H1 (cell line): ENCODE results near the gene VMP1. TPM values are rescaled to one million over a fixed set of nuclear protein-coding genes. Genes with fewer than 3 reads are reported as not detected.

ENCODE experiments used
- CTCF ChIA-PET: fragments of 300-600 bp; sonication (Branson Sonifier 250); formaldehyde crosslinking; loops from one replicate; lab custom pipeline; 2021; ENCODE audit not compliant: partially characterized antibody; lab: Charles Lee
- POLR2A ChIA-PET: fragments of 300-600 bp; sonication (Branson Sonifier 250); formaldehyde crosslinking; loops from one replicate; lab custom pipeline; 2021; ENCODE audit warnings: inconsistent platforms; ENCODE audit not compliant: partially characterized antibody; lab: Charles Lee
- DNase-seq, 2 experiments: peaks; one replicate each; pipeline versions ENCODE4 v3.0.0 to v3.0.0-alpha.2; 2010 to 2022; ENCODE audit warnings: low spot score in 2 of 2, low read depth in 1 of 2, mixed read lengths in 1 of 2
- FAIRE-seq: peaks from 2 replicates; lab custom pipeline; 2011; peaks lifted over from hg19 to GRCh38; lab: Jason Lieb, UNC
- H2AFZ ChIP-seq: 2 replicates; pipeline ENCODE4 v1.8.1; 2012; ENCODE audit warnings: low read length, inconsistent platforms
- H2AK5ac ChIP-seq: 2 replicates; pipeline ENCODE4 v1.6.1; 2013; ENCODE audit warnings: low read depth, low read length
- H2BK120ac ChIP-seq: replicated peaks from 2 replicates; pipeline ENCODE3; 2013; ENCODE audit warnings: low read depth, low read length, inconsistent platforms
- H2BK12ac ChIP-seq: 2 replicates; pipeline ENCODE4 v1.6.1; 2013; ENCODE audit warnings: low read depth, low read length
- H2BK15ac ChIP-seq: 2 replicates; pipeline ENCODE4 v1.6.1; 2013; ENCODE audit warnings: low read length
- H2BK20ac ChIP-seq: 2 replicates; pipeline ENCODE4 v1.6.1; 2013; ENCODE audit warnings: low read length
- H2BK5ac ChIP-seq: 2 replicates; pipeline ENCODE4 v1.6.1; 2013; ENCODE audit warnings: low read depth, low read length
- H3K14ac ChIP-seq: 2 replicates; pipeline ENCODE4 v1.6.1; 2013; ENCODE audit warnings: inconsistent platforms; ENCODE audit not compliant: insufficient read length
- H3K18ac ChIP-seq: 2 replicates; pipeline ENCODE4 v1.6.1; 2013; ENCODE audit warnings: low read length; ENCODE audit errors: extremely low read depth
- H3K23ac ChIP-seq: 2 replicates; pipeline ENCODE4 v1.6.1; 2013; ENCODE audit warnings: inconsistent platforms; ENCODE audit not compliant: insufficient read length
- H3K23me2 ChIP-seq: 2 replicates; pipeline ENCODE4 v1.6.1; 2013; ENCODE audit warnings: low read depth, low read length
- H3K27ac ChIP-seq: 2 replicates; pipeline ENCODE4 v1.6.1; 2011; ENCODE audit warnings: low read depth, low read length, inconsistent platforms
- H3K27me3 ChIP-seq, 4 experiments: replicated peaks in 1 of 4; 1 replicate in 1 of 4; 2 replicates in 3 of 4; pipeline versions ENCODE4 v1.6.1 to v1.8.1; 2011 to 2013; ENCODE audit warnings: low read length in 3 of 4, mild to moderate bottlenecking in 3 of 4, inconsistent platforms in 2 of 4, mixed read lengths in 2 of 4, moderate library complexity in 1 of 4; ENCODE audit not compliant: control insufficient read depth in 3 of 4, insufficient read depth in 3 of 4; ENCODE audit errors: extremely low read depth in 1 of 4
- H3K36me3 ChIP-seq, 4 experiments: 2 replicates each; pipeline versions ENCODE4 v1.6.1 to v1.8.1; 2011 to 2013; ENCODE audit warnings: mild to moderate bottlenecking in 4 of 4, low read length in 3 of 4, moderate library complexity in 2 of 4, control low read depth in 1 of 4, inconsistent platforms in 1 of 4; ENCODE audit not compliant: insufficient read depth in 4 of 4, control insufficient read depth in 2 of 4
- H3K4ac ChIP-seq: replicated peaks from 2 replicates; pipeline ENCODE3; 2013; ENCODE audit warnings: low read length, low read depth, mixed read lengths, inconsistent platforms; ENCODE audit not compliant: insufficient read length
- H3K4me1 ChIP-seq, 4 experiments: replicated peaks in 1 of 4; 1 replicate in 1 of 4; 2 replicates in 3 of 4; pipeline versions ENCODE4 v1.6.1 to v1.8.1; 2011 to 2013; ENCODE audit warnings: low read length in 3 of 4, inconsistent platforms in 2 of 4, mixed read lengths in 1 of 4; ENCODE audit not compliant: insufficient read depth in 4 of 4, control insufficient read depth in 3 of 4
- H3K4me2 ChIP-seq, 2 experiments: 2 replicates each; pipeline versions ENCODE4 v1.6.1 to v1.8.1; 2011 to 2013; ENCODE audit warnings: low read depth in 2 of 2, low read length in 2 of 2, control low read depth in 1 of 2, inconsistent platforms in 1 of 2, mild to moderate bottlenecking in 1 of 2; ENCODE audit not compliant: insufficient read depth in 1 of 2
- H3K4me3 ChIP-seq, 4 experiments: fragments of 200-600, 300-600 bp in 1 of 4; sonication (generic), shearing (Covaris generic), sonication (Bioruptor Twin) in 1 of 4; 2 replicates each; pipeline versions ENCODE4 v1.5.1 to v1.8.1; 2011 to 2016; ENCODE audit warnings: low read length in 4 of 4, low read depth in 3 of 4, control low read depth in 2 of 4, inconsistent platforms in 2 of 4, mild to moderate bottlenecking in 2 of 4, mixed read lengths in 1 of 4, moderate library complexity in 1 of 4; ENCODE audit not compliant: insufficient read depth in 2 of 4; ENCODE audit errors: extremely low read depth in 1 of 4
- H3K56ac ChIP-seq: replicated peaks from 2 replicates; pipeline ENCODE3; 2013; ENCODE audit warnings: low read depth, mild to moderate bottlenecking, mixed read lengths, low read length, inconsistent platforms; ENCODE audit not compliant: insufficient read length
- H3K79me1 ChIP-seq: 2 replicates; pipeline ENCODE4 v1.6.1; 2013; ENCODE audit warnings: low read depth, low read length, control low read depth
- H3K79me2 ChIP-seq, 2 experiments: 2 replicates each; pipeline versions ENCODE4 v1.6.1 to v1.8.1; 2012 to 2013; ENCODE audit warnings: low read length in 2 of 2, mild to moderate bottlenecking in 2 of 2, inconsistent platforms in 1 of 2; ENCODE audit not compliant: insufficient read depth in 2 of 2, control insufficient read depth in 1 of 2
- H3K9ac ChIP-seq, 4 experiments: replicated peaks in 1 of 4; 1 replicate in 1 of 4; 2 replicates in 3 of 4; pipeline versions ENCODE4 v1.6.1 to v1.8.1; 2011 to 2013; ENCODE audit warnings: low read depth in 3 of 4, low read length in 3 of 4, control low read depth in 2 of 4, mild to moderate bottlenecking in 2 of 4, moderate library complexity in 2 of 4, inconsistent platforms in 1 of 4; ENCODE audit errors: extremely low read depth in 1 of 4
- H3K9me3 ChIP-seq, 2 experiments: 2 replicates each; pipeline versions ENCODE4 v1.6.1 to v1.8.1; 2012 to 2013; ENCODE audit warnings: mild to moderate bottlenecking in 2 of 2, moderate library complexity in 2 of 2, control low read depth in 1 of 2, inconsistent platforms in 1 of 2, low read depth in 1 of 2, low read length in 1 of 2, mixed read lengths in 1 of 2; ENCODE audit not compliant: insufficient read depth in 2 of 2
- H4K20me1 ChIP-seq, 2 experiments: replicated peaks in 1 of 2; 2 replicates each; pipeline versions ENCODE3 to v1.8.1; 2011 to 2013; ENCODE audit warnings: inconsistent platforms in 2 of 2, low read length in 2 of 2, mild to moderate bottlenecking in 1 of 2; ENCODE audit not compliant: insufficient read depth in 2 of 2, control insufficient read depth in 1 of 2
- H4K5ac ChIP-seq: 2 replicates; pipeline ENCODE4 v1.6.1; 2013; ENCODE audit warnings: low read length, low read depth, mixed read lengths, inconsistent platforms; ENCODE audit not compliant: insufficient read length
- H4K8ac ChIP-seq: 2 replicates; pipeline ENCODE4 v1.8.0; 2013; ENCODE audit warnings: mild to moderate bottlenecking, moderate library complexity, low read length, inconsistent platforms; ENCODE audit not compliant: insufficient read depth; ENCODE audit errors: extremely low read depth
- H4K91ac ChIP-seq: replicated peaks from 2 replicates; pipeline ENCODE3; 2013; ENCODE audit warnings: low read length, mixed read lengths, inconsistent platforms; ENCODE audit not compliant: insufficient read length
- JUND ChIP-seq: IDR thresholded peaks from 2 replicates; pipeline ENCODE4 v1.6.1; 2011; ENCODE audit warnings: mild to moderate bottlenecking, improper control_type of control experiment, low read length
- POLR2A ChIP-seq, 2 experiments: IDR thresholded peaks; 1 replicate in 1 of 2; 2 replicates in 1 of 2; pipeline ENCODE4 v1.6.1; 2011; ENCODE audit warnings: low read depth in 2 of 2, low read length in 2 of 2, mild to moderate bottlenecking in 2 of 2; ENCODE audit errors: control extremely low read depth in 1 of 2
- ZNF274 ChIP-seq: IDR thresholded peaks from 2 replicates; pipeline ENCODE4 v1.7.0; 2012; ENCODE audit warnings: low read length, borderline replicate concordance; ENCODE audit errors: extremely low read depth
- polyA plus RNA-seq, 7 experiments: library from polyadenylated mRNA; depleted of rRNA in 3 of 7; stranded (reverse) in 5 of 7; unstranded in 2 of 7; fragments of >200 nt in 5 of 7; fragments of 200-250 nt in 2 of 7; gene quantifications; 1 replicate in 5 of 7; 2 replicates in 1 of 7; 4 replicates in 1 of 7; pipeline versions ENCODE4 v1.2.1 to v1.2.3, GENCODE V29; 2011 to 2013; ENCODE audit warnings: missing spikeins in 2 of 7, mixed read lengths in 2 of 7
- total RNA-seq: library from RNA; stranded (reverse); fragmentation: NEBNext Ultra II Directional; extraction: Animal tissue kit (Norgen Biotek cat#: 25700); gene quantifications from 2 replicates; pipeline ENCODE4 v1.2.1, GENCODE V29; 2021
- TF ChIP-seq, protein P1 (sequence below), 3 experiments: IDR thresholded peaks; 1 replicate in 2 of 3; 2 replicates in 1 of 3; pipeline versions ENCODE4 v1.5.1 to v1.6.1; 2011; ENCODE audit warnings: low read length in 3 of 3, mild to moderate bottlenecking in 3 of 3, inconsistent platforms in 2 of 3, low read depth in 1 of 3, moderate library complexity in 1 of 3; ENCODE audit not compliant: insufficient read depth in 1 of 3; ENCODE audit errors: control extremely low read depth in 1 of 3

The VMP1 gene
- total and polyA plus RNA-seq, 2 of the 8 experiments (the other 6 are each of a cell fraction or from before 2014, with no cell fraction given) = 45.0 to 92.7 TPM

DNA sequence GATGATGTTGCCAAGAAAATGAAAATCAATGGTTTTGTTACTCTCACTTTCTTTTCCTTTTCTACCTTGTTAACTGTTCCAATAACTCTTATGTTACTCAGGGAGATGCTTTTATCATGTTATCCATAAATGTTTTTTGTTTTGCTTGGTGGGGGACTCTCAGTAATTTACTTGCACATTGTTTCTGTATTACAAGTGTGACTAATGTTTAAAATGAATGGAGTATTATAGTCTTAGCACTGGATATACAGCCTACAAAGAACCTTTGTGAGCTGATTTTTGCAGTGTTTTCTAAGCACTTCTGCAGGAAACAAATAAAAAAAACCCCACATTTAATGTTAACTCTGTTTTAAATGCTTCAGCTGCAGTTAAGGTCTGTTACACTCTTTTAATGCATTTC is 12.1 kb downstream of the VMP1 start:
- H2BK12ac ChIP-seq = no peak overlapping the region
- 0 out of 7 replicates have a peak, but pooled peaks cover 0 to 2% (median 0%) of the 10 kb centered on the region in 4 experiments for H3K4me1 ChIP-seq
- no peaks in the 10 kb centered on the region for H3K36me3 ChIP-seq
- H3K14ac ChIP-seq = no peak overlapping the region
- H3K4ac ChIP-seq = no peak overlapping the region
- POLR2A ChIA-PET = interaction anchor here (1.5 kb wide), 1 partner anchor 13 kb away, joined by 4 read pairs; the partner anchor contains the start of genes PTRH2 and VMP1
- H3K27ac ChIP-seq = no peak overlapping the region
- H3K4me2 ChIP-seq = no peak overlapping the region
- CTCF ChIA-PET = interaction anchor here (0.6 kb wide), 1 partner anchor 237 kb away, joined by 3 read pairs; no protein-coding TSS in a partner anchor
- no peak overlapping the region for H4K91ac ChIP-seq
- no peaks in the 10 kb centered on the region for H3K23me2 ChIP-seq
- no peak overlapping the region for H3K23ac ChIP-seq
- H3K27me3 ChIP-seq = no peaks in the 10 kb centered on the region
- H2AFZ ChIP-seq = no peak overlapping the region
- H3K79me1 ChIP-seq = peaks cover 5% of the 10 kb centered on the region; the same call in 1 of the 2 replicates
- H3K4me3 ChIP-seq = no peak overlapping the region
- no peak overlapping the region for H4K8ac ChIP-seq
- no peak overlapping the region for H2BK120ac ChIP-seq
- H2AK5ac ChIP-seq = no peak overlapping the region
- H3K56ac ChIP-seq = no peak overlapping the region
- H2BK15ac ChIP-seq = no peak overlapping the region
- H4K5ac ChIP-seq = no peak overlapping the region
- no peaks in the 10 kb centered on the region for H4K20me1 ChIP-seq
- no peak for TF ChIP-seq ZNF274
- TF ChIP-seq, protein P1, sequence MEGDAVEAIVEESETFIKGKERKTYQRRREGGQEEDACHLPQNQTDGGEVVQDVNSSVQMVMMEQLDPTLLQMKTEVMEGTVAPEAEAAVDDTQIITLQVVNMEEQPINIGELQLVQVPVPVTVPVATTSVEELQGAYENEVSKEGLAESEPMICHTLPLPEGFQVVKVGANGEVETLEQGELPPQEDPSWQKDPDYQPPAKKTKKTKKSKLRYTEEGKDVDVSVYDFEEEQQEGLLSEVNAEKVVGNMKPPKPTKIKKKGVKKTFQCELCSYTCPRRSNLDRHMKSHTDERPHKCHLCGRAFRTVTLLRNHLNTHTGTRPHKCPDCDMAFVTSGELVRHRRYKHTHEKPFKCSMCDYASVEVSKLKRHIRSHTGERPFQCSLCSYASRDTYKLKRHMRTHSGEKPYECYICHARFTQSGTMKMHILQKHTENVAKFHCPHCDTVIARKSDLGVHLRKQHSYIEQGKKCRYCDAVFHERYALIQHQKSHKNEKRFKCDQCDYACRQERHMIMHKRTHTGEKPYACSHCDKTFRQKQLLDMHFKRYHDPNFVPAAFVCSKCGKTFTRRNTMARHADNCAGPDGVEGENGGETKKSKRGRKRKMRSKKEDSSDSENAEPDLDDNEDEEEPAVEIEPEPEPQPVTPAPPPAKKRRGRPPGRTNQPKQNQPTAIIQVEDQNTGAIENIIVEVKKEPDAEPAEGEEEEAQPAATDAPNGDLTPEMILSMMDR (IDR thresholded peaks at IDR 0.05; ENCODE audit: control extremely low read depth in 1 of 3, insufficient read depth in 1 of 3, low read depth in 1 of 3, low read length in 3 of 3) = no peak
- no peak for TF ChIP-seq JUND
- TF ChIP-seq POLR2A (IDR thresholded peaks at IDR 0.05; ENCODE audit: control extremely low read depth in 1 of 2, low read depth in 2 of 2, low read length in 2 of 2) = no peak
- TF ChIP-seq, all 59 proteins: peak for 0
- FAIRE-seq (no peak), DNase-seq (no peak)
- no peaks in the 10 kb centered on the region for H3K9me3 ChIP-seq
- H2BK20ac ChIP-seq = no peak overlapping the region
- no peak overlapping the region for H3K18ac ChIP-seq
- H3K9ac ChIP-seq = no peak overlapping the region
- no peak overlapping the region for H2BK5ac ChIP-seq
- peaks cover 0 to 60% of the 10 kb centered on the region in 2 experiments; a peak in 2 of 4 replicates for H3K79me2 ChIP-seq
